ENCODE measurements around the gene HAO2.
"Not testable (repeated sequence)": the region's sequence is repeated elsewhere in the genome, so short reads cannot be mapped to it uniquely, and the experiment has no call there.

The HAO2 gene

GRCh38 chr1:119368554-119368953, at the start of gene HAO2:
Gene HAO2, plus strand, starts transcription at chr1:119368785. Its CDS starts 12,301 bp downstream, at chr1:119381086.
- DNase-seq (ENCODE audit: low read depth in 2 of 2, low spot score in 1 of 2): no peak

GRCh38 chr1:119320100-119320499, 48.5 kb upstream of the HAO2 start:
- no peak for DNase-seq (ENCODE audit: low read depth in 2 of 2, low spot score in 1 of 2)

DNA sequence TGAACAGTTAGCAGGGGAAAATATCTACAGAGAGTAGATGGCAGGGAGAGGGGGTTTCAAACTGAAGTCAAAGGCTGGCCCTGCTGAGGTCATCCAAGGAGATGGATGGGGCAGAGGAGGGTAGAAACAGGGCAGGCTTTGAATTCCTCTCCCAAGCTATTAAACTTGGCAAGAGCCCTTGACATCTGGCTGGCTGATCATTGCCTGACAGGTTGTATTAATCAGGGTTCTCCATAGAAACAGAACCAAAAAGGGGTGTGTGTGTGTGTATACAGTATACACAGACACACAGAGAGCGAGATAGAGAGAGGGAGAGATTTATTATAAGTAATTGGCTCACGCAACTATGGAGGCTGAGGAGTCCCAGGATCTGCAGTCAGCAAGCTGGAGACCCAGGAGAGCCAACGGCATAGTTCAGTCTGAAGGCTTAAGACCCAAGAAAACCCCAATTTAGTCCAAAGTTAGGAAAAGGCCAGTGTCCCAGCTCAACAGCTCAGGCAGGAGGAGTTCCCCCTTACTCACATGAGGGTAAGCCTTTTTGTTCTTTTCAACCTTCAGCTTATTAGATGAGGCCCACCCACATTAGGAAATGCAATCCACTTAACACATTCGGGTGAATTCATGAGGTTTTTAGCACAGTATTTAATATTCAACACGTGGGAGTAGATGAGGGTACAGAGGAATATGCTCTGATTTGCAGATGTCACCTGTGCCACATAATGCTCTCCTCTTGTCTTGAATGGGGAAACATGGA, 46.7 kb upstream of the HAO2 start:
- no peak for DNase-seq (ENCODE audit: low read depth in 2 of 2, low spot score in 1 of 2)

- no peak for DNase-seq (ENCODE audit: low read depth in 2 of 2, low spot score in 1 of 2)
Observed at GRCh38 chr1:119323216-119323982, 45.2 kb upstream of the HAO2 start.

GRCh38 chr1:119324198-119324597, 44.4 kb upstream of the HAO2 start:
- DNase-seq (ENCODE audit: low read depth in 2 of 2, low spot score in 1 of 2): no peak

DNA sequence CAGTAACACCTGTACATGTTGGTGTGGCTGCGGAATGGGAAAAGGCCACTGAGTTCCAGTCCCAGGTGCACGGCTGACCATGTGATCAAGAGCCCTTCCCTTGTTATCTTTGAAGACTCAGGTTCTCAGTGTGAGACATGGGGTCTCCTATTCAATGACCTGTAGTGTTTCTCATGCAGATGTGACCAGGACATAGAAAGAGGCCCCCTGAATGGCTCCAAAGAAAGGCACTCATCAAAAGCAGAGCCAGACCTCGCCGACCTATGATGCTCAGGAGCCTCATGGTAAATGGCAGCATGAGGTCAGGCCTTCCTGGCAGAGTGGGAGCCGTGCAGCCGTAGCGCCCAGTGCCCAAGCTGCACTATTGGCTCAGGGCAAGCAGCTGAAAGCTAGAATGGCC, 42.3 kb upstream of the HAO2 start:
- DNase-seq (ENCODE audit: low read depth in 2 of 2, low spot score in 1 of 2): no peak

DNA sequence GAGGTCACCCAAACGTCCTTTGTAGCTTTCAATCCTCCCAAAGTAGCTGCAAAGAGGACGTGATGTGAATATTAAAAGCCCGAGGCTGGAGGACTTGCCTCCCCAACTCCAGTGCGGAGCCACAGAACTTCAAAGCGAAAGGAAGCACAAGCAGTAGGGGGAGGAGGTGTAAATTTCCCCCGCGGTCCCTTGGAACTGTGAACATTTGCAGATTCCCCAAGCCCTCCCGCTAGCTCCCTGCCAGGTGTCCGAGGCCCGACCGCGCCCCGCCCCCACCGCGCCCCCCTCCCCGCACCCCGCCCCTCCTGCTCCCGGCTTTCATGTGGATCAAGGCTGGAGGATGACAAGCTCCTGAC, 41.5 kb upstream of the HAO2 start:
- DNase-seq (ENCODE audit: low read depth in 2 of 2, low spot score in 1 of 2): no peak

DNA sequence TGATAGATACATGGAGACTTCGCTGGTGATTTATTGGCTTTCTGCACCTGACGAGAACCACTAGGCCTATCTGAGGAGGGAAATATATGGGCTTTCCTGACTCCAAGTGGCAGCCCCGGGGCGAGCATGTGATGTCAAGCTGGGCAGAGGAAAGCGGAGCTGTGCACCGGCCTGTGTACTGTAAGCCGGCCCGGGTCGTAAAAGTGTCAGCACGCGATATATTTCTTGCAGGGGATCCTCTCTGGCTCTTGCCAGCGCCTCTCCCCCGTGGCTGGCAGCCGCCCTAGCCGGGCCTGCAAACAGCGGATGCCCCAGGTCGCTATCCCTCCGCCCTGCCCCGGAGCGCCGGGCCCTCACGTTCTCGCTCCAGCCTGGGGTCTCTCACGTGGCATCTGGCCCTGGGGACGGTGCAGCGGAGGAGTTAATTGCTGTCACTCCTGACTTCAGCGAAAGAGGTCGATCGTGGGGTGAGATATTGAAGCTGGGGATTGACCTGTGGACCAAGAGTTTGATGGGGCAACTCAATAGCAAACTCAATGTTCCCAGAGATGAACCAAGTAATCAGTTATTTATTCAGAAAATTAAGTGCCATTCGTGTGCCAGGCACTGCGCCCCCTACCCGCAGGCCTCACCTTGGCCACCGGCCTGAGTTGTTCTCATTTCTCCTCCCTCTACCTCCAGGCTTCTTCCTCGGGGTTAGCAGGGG, 41.0 kb upstream of the HAO2 start:
- DNase-seq (ENCODE audit: low read depth in 2 of 2, low spot score in 1 of 2): no peak

- no peak for DNase-seq (ENCODE audit: low read depth in 2 of 2, low spot score in 1 of 2)
Observed at GRCh38 chr1:119329541-119330461, 38.8 kb upstream of the HAO2 start.

- no peak for DNase-seq (ENCODE audit: low read depth in 2 of 2, low spot score in 1 of 2)
Observed at GRCh38 chr1:119330466-119331189, 38.0 kb upstream of the HAO2 start.

DNA sequence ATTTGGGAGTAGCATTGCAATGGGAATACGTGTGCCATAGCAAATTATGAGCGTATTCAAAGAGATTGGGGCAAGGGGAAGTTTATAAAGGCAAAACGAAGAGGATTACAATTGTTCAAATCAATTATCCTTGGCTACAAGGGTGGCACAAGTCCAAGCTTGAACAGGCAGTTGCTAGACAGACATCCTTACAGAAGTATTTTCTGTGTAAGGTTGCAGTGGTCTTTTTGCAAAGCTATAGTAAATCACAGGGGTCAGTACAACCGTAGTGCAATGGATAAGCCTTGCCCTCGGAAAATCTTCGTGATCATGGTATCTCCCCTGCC, 37.4 kb upstream of the HAO2 start:
- DNase-seq (ENCODE audit: low read depth in 2 of 2, low spot score in 1 of 2): no peak

DNA sequence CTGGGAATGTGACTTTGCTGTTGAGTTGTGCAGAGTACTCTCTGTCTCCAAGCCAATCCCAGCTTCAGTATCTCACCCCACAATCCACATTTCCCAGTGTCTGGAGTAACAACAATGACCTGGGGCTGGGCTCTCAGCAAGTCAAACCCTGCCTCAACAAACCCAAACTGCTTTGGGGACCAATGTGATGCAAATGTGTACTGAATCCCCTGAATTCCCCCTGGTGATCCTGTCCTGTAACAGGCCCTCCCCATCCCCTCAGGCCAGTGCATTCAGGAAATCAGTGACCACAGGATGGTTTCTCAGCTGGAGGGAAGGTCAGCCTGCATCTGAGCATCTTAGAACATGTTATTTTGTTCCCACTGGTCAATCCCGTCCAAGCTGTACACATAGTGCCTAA, 36.7 kb upstream of the HAO2 start:
- DNase-seq (ENCODE audit: low read depth in 2 of 2, low spot score in 1 of 2): no peak

DNA sequence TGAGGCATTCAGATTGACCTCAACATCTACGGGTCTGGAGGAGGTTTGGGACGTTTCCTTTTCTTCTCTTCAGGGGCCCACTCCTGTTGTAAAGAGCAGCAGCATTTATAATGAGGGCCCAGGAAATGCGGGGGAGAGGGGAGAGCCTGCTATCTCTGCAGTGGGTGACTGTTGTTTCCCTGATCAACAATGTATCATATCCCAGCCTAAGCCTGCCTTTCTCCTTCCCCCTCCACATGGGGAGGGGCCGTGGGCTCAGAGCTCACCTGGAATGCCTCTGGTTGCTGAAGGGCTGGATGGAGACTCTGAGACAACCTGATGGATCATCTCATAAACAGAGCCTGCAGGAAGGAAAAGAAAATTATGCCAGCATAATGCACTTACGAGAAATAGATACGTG, 36.0 kb upstream of the HAO2 start:
- DNase-seq (ENCODE audit: low read depth in 2 of 2, low spot score in 1 of 2): no peak

DNA sequence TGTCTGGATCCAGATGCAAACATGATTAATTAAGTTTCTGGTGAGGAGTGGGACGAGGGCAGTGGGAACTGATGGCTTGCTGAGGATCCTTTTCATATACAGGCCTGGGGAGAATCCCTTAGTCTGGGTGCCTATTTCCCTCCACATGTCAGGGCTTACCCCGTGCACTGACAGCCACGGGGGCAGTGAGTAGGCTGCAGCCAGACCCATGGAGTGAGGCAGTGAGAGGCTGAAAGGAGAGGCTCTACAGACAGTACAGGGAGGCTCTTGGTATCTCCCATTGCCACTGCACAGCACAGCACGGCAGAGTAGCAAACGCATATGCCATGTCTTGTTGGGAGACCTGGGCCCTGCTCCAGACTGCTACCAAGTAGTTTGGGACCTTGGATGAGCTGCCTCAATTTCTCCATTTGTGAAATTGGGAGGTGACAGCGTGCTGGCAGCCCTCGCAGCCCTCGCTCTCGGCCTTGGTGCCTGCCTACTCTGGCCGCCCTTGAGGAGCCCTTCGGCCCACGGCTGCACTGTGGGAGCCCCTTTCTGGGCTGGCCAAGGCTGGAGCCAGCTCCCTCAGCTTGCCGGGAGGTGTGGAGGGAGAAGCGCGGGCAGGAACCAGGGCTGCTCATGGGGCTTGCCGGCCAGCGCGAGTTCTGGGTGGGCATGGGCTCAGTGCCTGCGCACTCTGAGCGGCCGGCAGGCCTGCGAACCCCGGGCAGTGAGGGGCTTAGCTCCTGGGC, 35.3 kb upstream of the HAO2 start:
- no peak for DNase-seq (ENCODE audit: low read depth in 2 of 2, low spot score in 1 of 2)

- DNase-seq (ENCODE audit: low read depth in 2 of 2, low spot score in 1 of 2): not testable (repeated sequence)
Observed at GRCh38 chr1:119333897-119334250, 34.7 kb upstream of the HAO2 start.

DNA sequence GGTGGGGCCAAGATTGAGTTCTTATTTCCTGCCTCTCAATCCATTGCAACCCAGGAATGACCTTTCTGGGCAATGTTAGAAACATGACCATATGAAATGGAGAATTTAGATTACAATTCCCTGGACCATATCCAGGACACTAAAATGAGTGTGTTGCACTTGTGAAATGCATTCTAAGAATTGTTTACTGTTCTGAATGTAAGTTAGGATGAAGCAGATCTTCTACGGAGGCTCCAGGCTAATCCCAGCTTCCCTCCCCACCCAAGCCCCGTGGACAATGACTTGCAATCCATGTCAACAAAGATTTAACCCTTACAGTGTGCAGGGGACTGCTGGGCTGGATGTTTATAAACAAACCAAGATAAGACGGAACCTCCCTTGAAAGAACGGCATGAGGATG, 31.7 kb upstream of the HAO2 start:
- DNase-seq (ENCODE audit: low read depth in 2 of 2, low spot score in 1 of 2): no peak

- DNase-seq (ENCODE audit: low read depth in 2 of 2, low spot score in 1 of 2): no peak
Observed at GRCh38 chr1:119338004-119338403, 30.6 kb upstream of the HAO2 start.

GRCh38 chr1:119338757-119339156, 29.8 kb upstream of the HAO2 start:
- no peak for DNase-seq (ENCODE audit: low read depth in 2 of 2, low spot score in 1 of 2)

DNA sequence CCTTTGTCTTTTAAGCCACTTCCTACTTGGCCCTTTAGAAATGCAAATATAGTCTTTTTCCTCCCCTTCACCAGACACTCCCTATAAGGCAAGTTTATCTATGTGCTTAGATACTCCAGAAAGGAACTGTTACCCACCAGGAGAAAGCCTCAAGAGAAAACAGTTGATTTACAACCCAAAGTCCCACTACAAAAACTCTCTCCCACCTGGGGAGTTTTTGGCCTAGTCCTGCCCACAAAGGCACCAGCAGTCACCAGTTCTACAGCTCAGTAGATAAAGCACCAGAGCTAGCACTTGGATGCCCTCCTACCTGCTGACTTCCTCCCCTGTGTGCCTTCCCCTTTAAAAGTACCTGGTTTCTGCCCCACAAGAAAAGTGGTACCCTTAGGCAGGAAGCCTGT, 27.7 kb upstream of the HAO2 start:
- DNase-seq (ENCODE audit: low read depth in 2 of 2, low spot score in 1 of 2): no peak

- DNase-seq (ENCODE audit: low read depth in 2 of 2, low spot score in 1 of 2): no peak
Observed at GRCh38 chr1:119341372-119341947, 27.1 kb upstream of the HAO2 start.

All from stimulated activated CD8-positive, alpha-beta memory T cell treated with anti-CD3 and anti-CD28 coated beads, Interleukin-4, amount 100 ng/mL, for 1 hour (primary cell).